Right lobe of liver (tissue), 4 donors: Measurements from ENCODE around the gene PFKL.

Experiments
- POLR2A ChIP-seq: fragments of 450-650 bp; IDR thresholded peaks from one replicate; pipeline ENCODE4 v1.6.1; 2017; ENCODE audit warnings: antibody characterized with exemption, mild to moderate bottlenecking
- TF ChIP-seq, protein P1 (sequence below), 4 donors: fragments of 200-600 bp in 3 of 4; fragments of 450-650 bp in 1 of 4; IDR thresholded peaks; one replicate each; pipeline versions ENCODE4 v1.5.1 to v1.8.0; 2016 to 2022; ENCODE audit warnings: antibody characterized with exemption in 4 of 4, mild to moderate bottlenecking in 2 of 4
- donor health status: DM: no; HTN: no; CAD: no.
- donor health status: DM: no; HTN: no; CAD: no.
- donor health status: DM: no; HTN: yes; CAD: no.

DNA sequence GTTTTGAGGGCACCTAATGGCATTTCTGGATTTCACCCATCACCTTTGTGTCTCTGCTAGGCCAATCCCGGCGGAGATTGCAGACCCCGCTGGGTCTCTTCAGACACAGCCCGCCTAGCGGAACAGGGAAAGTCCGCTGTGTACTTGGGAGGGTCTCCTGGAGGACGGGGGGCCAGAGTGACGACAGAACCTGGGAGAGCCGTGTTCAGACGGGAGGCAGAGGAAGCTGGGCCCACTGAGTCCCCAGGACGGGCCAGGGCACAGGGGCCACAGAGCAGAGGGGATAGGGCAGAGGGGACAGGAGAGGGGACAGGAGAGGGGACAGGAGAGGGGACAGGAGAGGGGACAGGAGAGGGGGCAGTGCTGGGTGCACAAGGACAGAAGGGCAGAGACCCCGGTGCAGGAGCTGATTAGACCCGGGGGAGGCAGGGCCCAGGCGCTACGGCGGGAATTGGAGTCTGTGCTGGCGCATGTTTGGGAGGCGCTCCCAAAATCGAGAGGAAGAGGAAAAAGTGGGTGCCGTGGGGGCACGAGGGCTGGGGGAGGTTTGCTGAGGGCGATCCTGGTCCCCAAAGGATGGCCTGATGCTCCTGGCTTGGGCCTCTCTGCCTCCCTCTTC, 66.2 kb downstream of the PFKL start:
- TF ChIP-seq, protein P1, sequence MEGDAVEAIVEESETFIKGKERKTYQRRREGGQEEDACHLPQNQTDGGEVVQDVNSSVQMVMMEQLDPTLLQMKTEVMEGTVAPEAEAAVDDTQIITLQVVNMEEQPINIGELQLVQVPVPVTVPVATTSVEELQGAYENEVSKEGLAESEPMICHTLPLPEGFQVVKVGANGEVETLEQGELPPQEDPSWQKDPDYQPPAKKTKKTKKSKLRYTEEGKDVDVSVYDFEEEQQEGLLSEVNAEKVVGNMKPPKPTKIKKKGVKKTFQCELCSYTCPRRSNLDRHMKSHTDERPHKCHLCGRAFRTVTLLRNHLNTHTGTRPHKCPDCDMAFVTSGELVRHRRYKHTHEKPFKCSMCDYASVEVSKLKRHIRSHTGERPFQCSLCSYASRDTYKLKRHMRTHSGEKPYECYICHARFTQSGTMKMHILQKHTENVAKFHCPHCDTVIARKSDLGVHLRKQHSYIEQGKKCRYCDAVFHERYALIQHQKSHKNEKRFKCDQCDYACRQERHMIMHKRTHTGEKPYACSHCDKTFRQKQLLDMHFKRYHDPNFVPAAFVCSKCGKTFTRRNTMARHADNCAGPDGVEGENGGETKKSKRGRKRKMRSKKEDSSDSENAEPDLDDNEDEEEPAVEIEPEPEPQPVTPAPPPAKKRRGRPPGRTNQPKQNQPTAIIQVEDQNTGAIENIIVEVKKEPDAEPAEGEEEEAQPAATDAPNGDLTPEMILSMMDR (IDR thresholded peaks at IDR 0.05), result no peak
- no peak for TF ChIP-seq POLR2A
